Neural cell (in vitro differentiated cells): Measurements from ENCODE around the gene PCDHGA4.

ENCODE experiments used
- EP300 ChIP-seq: fragments of 450-650 bp; conservative IDR thresholded peaks from 2 replicates; pipeline ENCODE4 v1.6.1; 2014; ENCODE audit warnings: antibody characterized with exemption, mild to moderate bottlenecking, moderate library complexity; ENCODE audit not compliant: poor library complexity, severe bottlenecking
- EZH2 ChIP-seq: fragments of 200-600, 300-800 bp; shearing (Covaris generic), sonication (generic); IDR thresholded peaks from 2 replicates; pipeline ENCODE4 v1.6.1; 2014; ENCODE audit warnings: antibody characterized with exemption, low read length, borderline replicate concordance, mild to moderate bottlenecking; ENCODE audit not compliant: insufficient read depth, poor library complexity, severe bottlenecking
- MXI1 ChIP-seq: fragments of 450-650 bp; conservative IDR thresholded peaks from 2 replicates; pipeline ENCODE4 v1.6.1; 2014; ENCODE audit warnings: antibody characterized with exemption, mild to moderate bottlenecking; ENCODE audit not compliant: poor library complexity, severe bottlenecking
- POLR2AphosphoS5 ChIP-seq: IDR thresholded peaks from 2 replicates; pipeline ENCODE4 v1.6.1; 2012
- RAD21 ChIP-seq: fragments of 450-650 bp; conservative IDR thresholded peaks from 2 replicates; pipeline ENCODE4 v1.6.1; 2014; ENCODE audit warnings: antibody characterized with exemption, mild to moderate bottlenecking, moderate library complexity
- SMC3 ChIP-seq: fragments of 450-650 bp; conservative IDR thresholded peaks from 2 replicates; pipeline ENCODE4 v1.6.1; 2014; ENCODE audit warnings: antibody characterized with exemption, mild to moderate bottlenecking, moderate library complexity; ENCODE audit not compliant: poor library complexity
- TAF1 ChIP-seq: IDR thresholded peaks from 2 replicates; pipeline ENCODE4 v1.6.1; 2012; ENCODE audit warnings: low read depth
- TF ChIP-seq, protein P1 (sequence below): fragments of 450-650 bp; IDR thresholded peaks from 2 replicates; pipeline ENCODE4 v1.5.1; 2014; ENCODE audit warnings: antibody characterized with exemption, mild to moderate bottlenecking, moderate library complexity; ENCODE audit not compliant: poor library complexity, severe bottlenecking
- TF ChIP-seq, protein P2 (sequence below): IDR thresholded peaks from 2 replicates; pipeline ENCODE4 v1.6.1; 2012; ENCODE audit warnings: borderline replicate concordance

DNA sequence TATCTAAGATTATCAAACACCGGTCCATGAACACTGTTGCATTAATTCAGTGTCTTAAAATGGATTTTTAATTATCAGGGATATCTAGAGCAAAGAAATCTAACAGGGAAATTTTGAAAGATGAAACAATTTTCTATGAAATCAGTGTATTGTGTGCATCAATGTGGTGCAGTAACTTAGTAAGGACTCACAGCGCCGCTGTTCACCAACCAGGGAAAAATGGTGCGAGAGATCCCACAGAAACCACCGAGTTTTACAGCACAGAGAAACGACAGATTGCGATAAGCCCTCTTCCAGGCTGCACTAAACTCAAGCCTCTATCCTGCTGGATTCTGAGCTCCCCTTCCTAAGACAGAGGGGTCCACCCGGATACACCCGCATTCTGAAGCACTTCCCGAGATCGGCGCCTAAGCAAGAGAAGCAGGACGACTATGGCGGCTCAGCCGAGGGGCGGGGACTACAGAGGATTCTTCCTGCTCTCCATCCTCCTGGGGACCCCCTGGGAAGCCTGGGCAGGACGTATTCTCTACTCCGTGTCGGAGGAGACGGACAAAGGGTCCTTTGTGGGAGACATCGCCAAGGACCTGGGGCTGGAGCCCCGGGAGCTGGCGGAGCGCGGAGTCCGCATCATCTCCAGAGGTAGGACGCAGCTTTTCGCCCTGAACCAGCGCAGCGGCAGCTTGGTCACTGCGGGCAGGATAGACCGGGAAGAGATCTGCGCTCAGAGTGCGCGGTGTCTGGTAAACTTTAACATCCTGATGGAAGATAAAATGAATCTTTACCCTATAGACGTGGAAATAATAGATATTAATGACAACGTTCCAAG lies 27.9 kb downstream of the PCDHGA4 start, which contains the start of gene PCDHGA7:
- TF ChIP-seq RAD21: no peak
- TF ChIP-seq EP300: no peak
- TF ChIP-seq, protein P1, sequence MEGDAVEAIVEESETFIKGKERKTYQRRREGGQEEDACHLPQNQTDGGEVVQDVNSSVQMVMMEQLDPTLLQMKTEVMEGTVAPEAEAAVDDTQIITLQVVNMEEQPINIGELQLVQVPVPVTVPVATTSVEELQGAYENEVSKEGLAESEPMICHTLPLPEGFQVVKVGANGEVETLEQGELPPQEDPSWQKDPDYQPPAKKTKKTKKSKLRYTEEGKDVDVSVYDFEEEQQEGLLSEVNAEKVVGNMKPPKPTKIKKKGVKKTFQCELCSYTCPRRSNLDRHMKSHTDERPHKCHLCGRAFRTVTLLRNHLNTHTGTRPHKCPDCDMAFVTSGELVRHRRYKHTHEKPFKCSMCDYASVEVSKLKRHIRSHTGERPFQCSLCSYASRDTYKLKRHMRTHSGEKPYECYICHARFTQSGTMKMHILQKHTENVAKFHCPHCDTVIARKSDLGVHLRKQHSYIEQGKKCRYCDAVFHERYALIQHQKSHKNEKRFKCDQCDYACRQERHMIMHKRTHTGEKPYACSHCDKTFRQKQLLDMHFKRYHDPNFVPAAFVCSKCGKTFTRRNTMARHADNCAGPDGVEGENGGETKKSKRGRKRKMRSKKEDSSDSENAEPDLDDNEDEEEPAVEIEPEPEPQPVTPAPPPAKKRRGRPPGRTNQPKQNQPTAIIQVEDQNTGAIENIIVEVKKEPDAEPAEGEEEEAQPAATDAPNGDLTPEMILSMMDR: no peak
- no peak for TF ChIP-seq TAF1
- TF ChIP-seq EZH2: no peak
- TF ChIP-seq POLR2AphosphoS5: no peak
- TF ChIP-seq, protein P2, sequence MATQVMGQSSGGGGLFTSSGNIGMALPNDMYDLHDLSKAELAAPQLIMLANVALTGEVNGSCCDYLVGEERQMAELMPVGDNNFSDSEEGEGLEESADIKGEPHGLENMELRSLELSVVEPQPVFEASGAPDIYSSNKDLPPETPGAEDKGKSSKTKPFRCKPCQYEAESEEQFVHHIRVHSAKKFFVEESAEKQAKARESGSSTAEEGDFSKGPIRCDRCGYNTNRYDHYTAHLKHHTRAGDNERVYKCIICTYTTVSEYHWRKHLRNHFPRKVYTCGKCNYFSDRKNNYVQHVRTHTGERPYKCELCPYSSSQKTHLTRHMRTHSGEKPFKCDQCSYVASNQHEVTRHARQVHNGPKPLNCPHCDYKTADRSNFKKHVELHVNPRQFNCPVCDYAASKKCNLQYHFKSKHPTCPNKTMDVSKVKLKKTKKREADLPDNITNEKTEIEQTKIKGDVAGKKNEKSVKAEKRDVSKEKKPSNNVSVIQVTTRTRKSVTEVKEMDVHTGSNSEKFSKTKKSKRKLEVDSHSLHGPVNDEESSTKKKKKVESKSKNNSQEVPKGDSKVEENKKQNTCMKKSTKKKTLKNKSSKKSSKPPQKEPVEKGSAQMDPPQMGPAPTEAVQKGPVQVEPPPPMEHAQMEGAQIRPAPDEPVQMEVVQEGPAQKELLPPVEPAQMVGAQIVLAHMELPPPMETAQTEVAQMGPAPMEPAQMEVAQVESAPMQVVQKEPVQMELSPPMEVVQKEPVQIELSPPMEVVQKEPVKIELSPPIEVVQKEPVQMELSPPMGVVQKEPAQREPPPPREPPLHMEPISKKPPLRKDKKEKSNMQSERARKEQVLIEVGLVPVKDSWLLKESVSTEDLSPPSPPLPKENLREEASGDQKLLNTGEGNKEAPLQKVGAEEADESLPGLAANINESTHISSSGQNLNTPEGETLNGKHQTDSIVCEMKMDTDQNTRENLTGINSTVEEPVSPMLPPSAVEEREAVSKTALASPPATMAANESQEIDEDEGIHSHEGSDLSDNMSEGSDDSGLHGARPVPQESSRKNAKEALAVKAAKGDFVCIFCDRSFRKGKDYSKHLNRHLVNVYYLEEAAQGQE: no peak
- TF ChIP-seq MXI1: no peak
- TF ChIP-seq SMC3: no peak
